K562 (cell line): ENCODE measurements around the gene ARHGAP23. TPM values are rescaled to one million over a fixed set of nuclear protein-coding genes. Genes with fewer than 3 reads are reported as not detected.

Experiments
- ATAC-seq: fragments of 200-7000 bp; cut with Tn5 transposase; 3 replicates; pipeline ENCODE4 v1.9.1; 2020; ENCODE audit warnings: moderate library complexity
- BruUV-seq: library from RNA; stranded (reverse); fragments of 400-500 nt; replicated peaks from 2 replicates; lab custom pipeline; 2021; lab: Mats Ljungman, UMichigan
- CTCF ChIA-PET: fragments of 300-600 bp; formaldehyde crosslinking; extraction: SDS; loops from one replicate; lab custom pipeline; 2021; ENCODE audit warnings: low intra/inter-chr PET ratio; lab: Yijun Ruan, JAX
- POLR2A ChIA-PET: fragments of 300-600, 350-650 bp; sonication (Branson Sonifier 250); formaldehyde crosslinking; extraction: SDS; loops from one replicate; lab custom pipeline; 2021; ENCODE audit warnings: antibody characterized with exemption, inconsistent platforms; lab: Yijun Ruan, JAX
- DNase-seq, 4 experiments: peaks; one replicate each; pipeline versions ENCODE4 v3.0.0 to v3.0.0-alpha.2; 2011 to 2018; ENCODE audit warnings: low spot score in 3 of 4, mixed read lengths in 3 of 4; ENCODE audit errors: extremely low read depth in 1 of 4
- FAIRE-seq: peaks from 2 replicates; lab custom pipeline; 2011; peaks lifted over from hg19 to GRCh38; lab: Jason Lieb, UNC
- H2AFZ ChIP-seq: 2 replicates; pipeline ENCODE4 v1.6.0; 2011; ENCODE audit warnings: low read depth, low read length, control low read depth, inconsistent platforms
- H3K27ac ChIP-seq: fragments of 200-600 bp; 3 replicates; pipeline ENCODE4 v1.8.0; 2011; ENCODE audit warnings: low read depth, mild to moderate bottlenecking, control low read depth, inconsistent platforms, low read length, moderate library complexity, mixed read lengths; ENCODE audit errors: extremely low read depth
- H3K27me3 ChIP-seq, 2 experiments: fragments of 300-600 bp in 1 of 2; 2 replicates in 1 of 2; 3 replicates in 1 of 2; pipeline versions ENCODE4 v1.6.0 to v1.8.0; 2011; ENCODE audit warnings: inconsistent platforms in 2 of 2, low read length in 2 of 2, mild to moderate bottlenecking in 1 of 2, mixed read lengths in 1 of 2, moderate library complexity in 1 of 2; ENCODE audit not compliant: control insufficient read depth in 2 of 2, insufficient read depth in 2 of 2
- H3K36me3 ChIP-seq: fragments of 300-600 bp; 3 replicates; pipeline ENCODE4 v1.8.0; 2011; ENCODE audit warnings: mild to moderate bottlenecking, low read length, inconsistent platforms; ENCODE audit not compliant: control insufficient read depth, insufficient read depth
- H3K4me1 ChIP-seq, 2 experiments: fragments of 200-600 bp in 1 of 2; replicated peaks in 1 of 2; 2 replicates in 1 of 2; 3 replicates in 1 of 2; pipeline versions ENCODE4 v1.5.1 to v1.8.0; 2011; ENCODE audit warnings: inconsistent platforms in 2 of 2, low read length in 2 of 2, mild to moderate bottlenecking in 1 of 2, mixed read lengths in 1 of 2, moderate library complexity in 1 of 2; ENCODE audit not compliant: control insufficient read depth in 2 of 2, insufficient read depth in 2 of 2
- H3K4me2 ChIP-seq: 2 replicates; pipeline ENCODE4 v1.6.1; 2011; ENCODE audit warnings: low read length, control low read depth, inconsistent platforms, mixed read lengths; ENCODE audit not compliant: insufficient read depth
- H3K4me3 ChIP-seq: fragments of 200-600 bp; sonication (generic), shearing (Covaris generic); 2 replicates; pipeline ENCODE4 v1.5.1; 2016; ENCODE audit warnings: control low read depth, inconsistent platforms
- H3K79me2 ChIP-seq: fragments of 200-600 bp; 3 replicates; pipeline ENCODE4 v1.8.0; 2011; ENCODE audit warnings: low read length, inconsistent platforms; ENCODE audit not compliant: control insufficient read depth, insufficient read depth
- H3K9ac ChIP-seq, 2 experiments: 2 replicates each; pipeline versions ENCODE4 v1.6.0 to v1.6.1; 2011; ENCODE audit warnings: low read depth in 2 of 2, low read length in 2 of 2, control low read depth in 1 of 2, inconsistent platforms in 1 of 2, mild to moderate bottlenecking in 1 of 2, mixed read lengths in 1 of 2; ENCODE audit not compliant: insufficient read depth in 1 of 2
- H3K9me1 ChIP-seq: one replicate; pipeline ENCODE4 v1.6.0; 2011; ENCODE audit warnings: inconsistent platforms, mild to moderate bottlenecking, low read length, moderate library complexity; ENCODE audit not compliant: control insufficient read depth, insufficient read depth
- H3K9me3 ChIP-seq: replicated peaks from 2 replicates; pipeline ENCODE4 v1.5.1; 2011; ENCODE audit warnings: low read depth, low read length, inconsistent platforms; ENCODE audit not compliant: control insufficient read depth, insufficient read depth
- H4K20me1 ChIP-seq: replicated peaks from 2 replicates; pipeline ENCODE4 v1.6.1; 2011; ENCODE audit warnings: low read length, inconsistent platforms, mixed read lengths; ENCODE audit not compliant: control insufficient read depth, insufficient read depth
- E2F6 ChIP-seq, 2 experiments: IDR thresholded peaks; 2 replicates each; pipeline ENCODE4 v1.6.1; 2011; ENCODE audit warnings: borderline replicate concordance in 1 of 2, control low read depth in 1 of 2, low read depth in 1 of 2, low read length in 1 of 2, mild to moderate bottlenecking in 1 of 2, mixed read lengths in 1 of 2, moderate library complexity in 1 of 2; ENCODE audit not compliant: insufficient read depth in 1 of 2, insufficient read length in 1 of 2, poor library complexity in 1 of 2, severe bottlenecking in 1 of 2; ENCODE audit errors: extremely low read depth in 1 of 2
- SNAPC5 ChIP-seq: fragments of 250-450 bp; sonication (Bioruptor Pico); IDR thresholded peaks from 2 replicates; pipeline ENCODE4 v1.8.0; 2021; ENCODE audit warnings: moderate library complexity, mild to moderate bottlenecking, inconsistent platforms
- WGBS: fragments of 100-300 bp; shearing (Covaris generic); methylation state at CpG from one replicate; pipeline ENCODE4 v1.1.6; 2016; ENCODE audit warnings: low coverage, mixed read lengths; ENCODE audit not compliant: insufficient coverage; ENCODE audit errors: missing lambda C conversion rate; 5-methylcytosine and 5-hydroxymethylcytosine counted together
- in situ Hi-C: fragments of 300-500 bp; cut with MboI; formaldehyde crosslinking; loops from 4 replicates; pipeline ENCODE4 v1.15.0; 2018; ENCODE audit warnings: inconsistent platforms, mixed read lengths
- intact Hi-C: fragments of 100-400 bp; cut with micrococcal nuclease; formaldehyde crosslinking; loops from 2 replicates; pipeline ENCODE4 v1.14.2; 2022
- polyA plus RNA-seq, 8 experiments: library from polyadenylated mRNA; depleted of rRNA in 4 of 8; stranded (reverse) in 5 of 8; unstranded in 3 of 8; fragments of >200 nt; fragmentation: Nextera tagmentation in 2 of 8; fragmentation: Illumina TruSeq in 1 of 8; extraction: Ambion mirVana in 2 of 8; extraction: Trizol in 1 of 8; gene quantifications; 2 replicates each; pipeline versions ENCODE4 v1.2.1 to v1.2.3, GENCODE V29; 2011 to 2014; ENCODE audit warnings: inconsistent platforms in 1 of 8, missing spikeins in 1 of 8
- total RNA-seq, 7 experiments: library from RNA; depleted of rRNA in 6 of 7; stranded (reverse); fragments of >200 nt in 6 of 7; fragmentation: Illumina TruSeq in 2 of 7; extraction: Trizol in 2 of 7; gene quantifications; 2 replicates each; pipeline versions ENCODE4 v1.2.1 to v1.2.3, GENCODE V29; 2011 to 2021; ENCODE audit warnings: low replicate concordance in 1 of 7

Gene ARHGAP23
- total and polyA plus RNA-seq, 9 of the 15 experiments (the other 6 are each of a cell fraction or from before 2014, with no cell fraction given) = 0.01 to 2.7 (median 0.70) TPM

GRCh38 chr17:38561416-38562214, 133.4 kb downstream of the ARHGAP23 start:
- WGBS = 51% methylated on average over 33 of the region's 105 CpGs
- FAIRE-seq (no peak), DNase-seq (no peak), ATAC-seq (no peak)
- Histone ChIP-seq H2AFZ (no peak overlapping the region), H4K20me1 (peaks cover 31% of the 10 kb centered on the region), H3K27ac (no peak overlapping the region), H3K9me1 (no peaks in the 10 kb centered on the region), H3K4me1 (peaks cover 26 to 59% of the 10 kb centered on the region in 2 experiments), H3K4me3 (no peak overlapping the region), H3K27me3 (peaks cover 14 to 43% of the 10 kb centered on the region in 2 experiments; a peak in 4 of 5 replicates), H3K9ac (no peak overlapping the region), H3K9me3 (no peaks in the 10 kb centered on the region), H3K79me2 (no peaks in the 10 kb centered on the region), H3K4me2 (no peak overlapping the region), H3K36me3 (no peaks in the 10 kb centered on the region)
- POLR2A ChIA-PET = interaction anchor here (0.6 kb wide), 1 partner anchor 13 kb away, joined by 3 read pairs; no protein-coding TSS in a partner anchor
- no TSS peak for BruUV-seq
- in situ Hi-C loops (no loop called here), intact Hi-C loops (no loop called here)
- CTCF ChIA-PET = no interaction called here
- TF ChIP-seq E2F6 (IDR thresholded peaks at IDR 0.05; ENCODE audit: borderline replicate concordance in 1 of 2, extremely low read depth in 1 of 2, insufficient read depth in 1 of 2, insufficient read length in 1 of 2, low read depth in 1 of 2, low read length in 1 of 2, poor library complexity in 1 of 2, severe bottlenecking in 1 of 2) (peak in 1 of 2 experiments; percentile 44), SNAPC5 (CRISPR knock-in tag) (no peak)

Other genes starting within 250 kb of the ARHGAP23 start
- gene TBC1D3, start 235.9 kb upstream of the ARHGAP23 start, total RNA-seq (2014; rRNA removed) = 0.57 and 1.1 TPM in 2 replicates
- 0.15 and 0.22 TPM in 2 replicates for gene TBC1D3, start 235.9 kb upstream of the ARHGAP23 start, total RNA-seq (2014; rRNA removed; fragmentation: Illumina TruSeq; extraction: Trizol)
- gene TBC1D3, start 235.9 kb upstream of the ARHGAP23 start, total RNA-seq (2015; rRNA removed; fragmentation: Illumina TruSeq; extraction: Trizol) = 0.45 and 0.65 TPM in 2 replicates
- gene TBC1D3, start 235.9 kb upstream of the ARHGAP23 start, total RNA-seq (2021) = 1.9 and 2.3 TPM in 2 replicates
- gene TBC1D3, start 235.9 kb upstream of the ARHGAP23 start, polyA plus RNA-seq (2011; rRNA removed) = 1.6 and 1.9 TPM in 2 replicates
- gene TBC1D3, start 235.9 kb upstream of the ARHGAP23 start, polyA plus RNA-seq (2014; fragmentation: Illumina TruSeq; extraction: Trizol) = 0.73 and 0.77 TPM in 2 replicates
- under 1 TPM; 0.08 TPM for gene TBC1D3, start 235.9 kb upstream of the ARHGAP23 start, polyA plus RNA-seq (2014; fragmentation: Nextera tagmentation; extraction: Ambion mirVana)
- gene TBC1D3, start 235.9 kb upstream of the ARHGAP23 start, polyA plus RNA-seq (2014; rRNA removed) = 1.2 and 1.5 TPM in 2 replicates
- 64.5 and 66.1 TPM in 2 replicates for gene MRPL45, start 131.3 kb upstream of the ARHGAP23 start, total RNA-seq (2014; rRNA removed)
- gene MRPL45, start 131.3 kb upstream of the ARHGAP23 start, total RNA-seq (2014; rRNA removed; fragmentation: Illumina TruSeq; extraction: Trizol) = 55.2 and 61.1 TPM in 2 replicates
- 45.5 and 48.4 TPM in 2 replicates for gene MRPL45, start 131.3 kb upstream of the ARHGAP23 start, total RNA-seq (2015; rRNA removed; fragmentation: Illumina TruSeq; extraction: Trizol)
- gene MRPL45, start 131.3 kb upstream of the ARHGAP23 start, total RNA-seq (2021) = 62.8 and 64.4 TPM in 2 replicates
- 83.6 and 120 TPM in 2 replicates for gene MRPL45, start 131.3 kb upstream of the ARHGAP23 start, polyA plus RNA-seq (2011; rRNA removed)
- gene MRPL45, start 131.3 kb upstream of the ARHGAP23 start, polyA plus RNA-seq (2014; fragmentation: Illumina TruSeq; extraction: Trizol) = 99.3 and 107 TPM in 2 replicates
- gene MRPL45, start 131.3 kb upstream of the ARHGAP23 start, polyA plus RNA-seq (2014; fragmentation: Nextera tagmentation; extraction: Ambion mirVana) = 100 to 1,000 TPM; 209 to 228 TPM
- 76.8 and 78.1 TPM in 2 replicates for gene MRPL45, start 131.3 kb upstream of the ARHGAP23 start, polyA plus RNA-seq (2014; rRNA removed)
- not detected in 2 replicates for gene GPR179, start 84.5 kb upstream of the ARHGAP23 start, total RNA-seq (2014; rRNA removed)
- not detected in 2 replicates for gene GPR179, start 84.5 kb upstream of the ARHGAP23 start, total RNA-seq (2014; rRNA removed; fragmentation: Illumina TruSeq; extraction: Trizol)
- gene GPR179, start 84.5 kb upstream of the ARHGAP23 start, total RNA-seq (2015; rRNA removed; fragmentation: Illumina TruSeq; extraction: Trizol) = not detected in 2 replicates
- not detected in 2 replicates for gene GPR179, start 84.5 kb upstream of the ARHGAP23 start, total RNA-seq (2021)
- gene GPR179, start 84.5 kb upstream of the ARHGAP23 start, polyA plus RNA-seq (2011; rRNA removed) = not detected in 2 replicates
- not detected in 2 replicates for gene GPR179, start 84.5 kb upstream of the ARHGAP23 start, polyA plus RNA-seq (2014; fragmentation: Illumina TruSeq; extraction: Trizol)
- not detected for gene GPR179, start 84.5 kb upstream of the ARHGAP23 start, polyA plus RNA-seq (2014; fragmentation: Nextera tagmentation; extraction: Ambion mirVana)
- gene GPR179, start 84.5 kb upstream of the ARHGAP23 start, polyA plus RNA-seq (2014; rRNA removed) = not detected in 2 replicates
- 4.2 and 6.0 TPM in 2 replicates for gene SOCS7, start 76.6 kb upstream of the ARHGAP23 start, total RNA-seq (2014; rRNA removed)
- 9.9 and 10.5 TPM in 2 replicates for gene SOCS7, start 76.6 kb upstream of the ARHGAP23 start, total RNA-seq (2014; rRNA removed; fragmentation: Illumina TruSeq; extraction: Trizol)
- gene SOCS7, start 76.6 kb upstream of the ARHGAP23 start, total RNA-seq (2015; rRNA removed; fragmentation: Illumina TruSeq; extraction: Trizol) = 9.5 and 10.3 TPM in 2 replicates
- 11.6 and 14.5 TPM in 2 replicates for gene SOCS7, start 76.6 kb upstream of the ARHGAP23 start, total RNA-seq (2021)
- 5.4 and 8.2 TPM in 2 replicates for gene SOCS7, start 76.6 kb upstream of the ARHGAP23 start, polyA plus RNA-seq (2011; rRNA removed)
- gene SOCS7, start 76.6 kb upstream of the ARHGAP23 start, polyA plus RNA-seq (2014; fragmentation: Illumina TruSeq; extraction: Trizol) = 7.9 and 10.2 TPM in 2 replicates
- 1 to 10 TPM in 1 of 2 experiments, under 1 TPM in 1; 0.94 to 1.3 TPM for gene SOCS7, start 76.6 kb upstream of the ARHGAP23 start, polyA plus RNA-seq (2014; fragmentation: Nextera tagmentation; extraction: Ambion mirVana)
- 5.4 TPM in 2 replicates for gene SOCS7, start 76.6 kb upstream of the ARHGAP23 start, polyA plus RNA-seq (2014; rRNA removed)
- 0.04 TPM in 1 of 2 replicates, not detected in the other for gene SRCIN1, start 177.5 kb downstream of the ARHGAP23 start, total RNA-seq (2014; rRNA removed)
- gene SRCIN1, start 177.5 kb downstream of the ARHGAP23 start, total RNA-seq (2014; rRNA removed; fragmentation: Illumina TruSeq; extraction: Trizol) = not detected in 2 replicates
- gene SRCIN1, start 177.5 kb downstream of the ARHGAP23 start, total RNA-seq (2015; rRNA removed; fragmentation: Illumina TruSeq; extraction: Trizol) = not detected in 2 replicates
- 0.33 and 0.40 TPM in 2 replicates for gene SRCIN1, start 177.5 kb downstream of the ARHGAP23 start, total RNA-seq (2021)
- gene SRCIN1, start 177.5 kb downstream of the ARHGAP23 start, polyA plus RNA-seq (2011; rRNA removed) = 0.04 and 0.13 TPM in 2 replicates
- 0.09 and 0.15 TPM in 2 replicates for gene SRCIN1, start 177.5 kb downstream of the ARHGAP23 start, polyA plus RNA-seq (2014; fragmentation: Illumina TruSeq; extraction: Trizol)
- gene SRCIN1, start 177.5 kb downstream of the ARHGAP23 start, polyA plus RNA-seq (2014; fragmentation: Nextera tagmentation; extraction: Ambion mirVana) = not detected
- not detected in 2 replicates for gene SRCIN1, start 177.5 kb downstream of the ARHGAP23 start, polyA plus RNA-seq (2014; rRNA removed)
- gene EPOP, start 246.5 kb downstream of the ARHGAP23 start, total RNA-seq (2014; rRNA removed) = 5.9 and 7.3 TPM in 2 replicates
- 4.3 and 4.6 TPM in 2 replicates for gene EPOP, start 246.5 kb downstream of the ARHGAP23 start, total RNA-seq (2014; rRNA removed; fragmentation: Illumina TruSeq; extraction: Trizol)
- 3.7 and 3.8 TPM in 2 replicates for gene EPOP, start 246.5 kb downstream of the ARHGAP23 start, total RNA-seq (2015; rRNA removed; fragmentation: Illumina TruSeq; extraction: Trizol)
- gene EPOP, start 246.5 kb downstream of the ARHGAP23 start, total RNA-seq (2021) = 9.4 and 10.6 TPM in 2 replicates
- gene EPOP, start 246.5 kb downstream of the ARHGAP23 start, polyA plus RNA-seq (2011; rRNA removed) = 1.3 and 3.0 TPM in 2 replicates
- 4.3 and 4.7 TPM in 2 replicates for gene EPOP, start 246.5 kb downstream of the ARHGAP23 start, polyA plus RNA-seq (2014; fragmentation: Illumina TruSeq; extraction: Trizol)
- gene EPOP, start 246.5 kb downstream of the ARHGAP23 start, polyA plus RNA-seq (2014; fragmentation: Nextera tagmentation; extraction: Ambion mirVana) = under 1 TPM; 0.41 to 0.62 TPM
- 5.0 and 5.2 TPM in 2 replicates for gene EPOP, start 246.5 kb downstream of the ARHGAP23 start, polyA plus RNA-seq (2014; rRNA removed)